Stimulated activated CD4-positive, alpha-beta T cell treated with anti-CD3 and anti-CD28 coated beads, Interleukin-1b, Interleukin-23, amount 100 ng/mL, for 48 hours (primary cell): ENCODE measurements around the gene UTP11.
"Not testable (repeated sequence)": the region's sequence is repeated elsewhere in the genome, so short reads cannot be mapped to it uniquely, and the experiment has no call there.

Experiments used
- DNase-seq: peaks from one replicate; pipeline ENCODE4 v3.0.0-alpha.2; 2020

UTP11 gene, protein sequence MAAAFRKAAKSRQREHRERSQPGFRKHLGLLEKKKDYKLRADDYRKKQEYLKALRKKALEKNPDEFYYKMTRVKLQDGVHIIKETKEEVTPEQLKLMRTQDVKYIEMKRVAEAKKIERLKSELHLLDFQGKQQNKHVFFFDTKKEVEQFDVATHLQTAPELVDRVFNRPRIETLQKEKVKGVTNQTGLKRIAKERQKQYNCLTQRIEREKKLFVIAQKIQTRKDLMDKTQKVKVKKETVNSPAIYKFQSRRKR

DNA sequence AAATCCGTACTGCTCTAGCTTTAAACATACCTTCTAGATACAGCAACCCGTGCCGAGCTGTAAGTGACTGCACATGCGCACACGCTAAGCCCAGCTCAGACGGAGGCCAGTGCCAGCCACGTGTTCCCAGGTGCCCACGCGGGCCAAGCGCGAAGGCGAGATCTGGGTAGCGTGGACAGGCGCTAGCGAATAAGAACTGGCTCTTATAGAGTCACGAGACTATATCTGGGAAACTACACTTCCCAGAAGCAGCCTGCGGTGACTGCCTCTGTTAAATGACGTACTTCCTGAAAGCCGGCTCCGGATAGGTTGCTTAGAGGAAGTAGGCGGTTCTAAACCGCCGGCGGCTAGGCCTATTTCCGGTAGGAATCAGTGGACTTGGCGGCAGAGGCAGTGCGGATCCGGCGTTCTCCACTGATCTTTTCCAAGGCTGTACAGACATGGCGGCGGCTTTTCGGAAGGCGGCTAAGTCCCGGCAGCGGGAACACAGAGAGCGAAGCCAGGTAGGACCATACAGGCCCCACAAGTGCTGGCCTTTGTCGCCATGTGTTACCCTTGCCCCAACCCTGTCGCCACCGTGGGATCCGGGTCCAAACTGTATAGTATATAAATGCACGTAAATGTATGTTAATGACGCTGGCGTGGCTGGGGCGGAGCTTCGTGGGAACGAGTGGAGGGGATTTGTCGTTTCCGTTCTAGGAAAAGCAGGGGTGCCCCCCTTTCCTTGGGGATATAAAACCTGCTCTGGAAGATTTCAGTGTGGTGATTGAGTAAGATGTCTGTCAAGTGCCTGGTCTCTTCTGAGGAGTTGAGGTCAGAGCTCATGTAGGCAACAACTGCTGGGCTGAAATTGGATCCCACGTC is at the start of gene UTP11:
Gene UTP11, plus strand, starts transcription at position 372 of the 864 bp plus-strand sequence. Its CDS starts 69 bp downstream, at position 441.
- DNase-seq, result peak; percentile 95

DNA sequence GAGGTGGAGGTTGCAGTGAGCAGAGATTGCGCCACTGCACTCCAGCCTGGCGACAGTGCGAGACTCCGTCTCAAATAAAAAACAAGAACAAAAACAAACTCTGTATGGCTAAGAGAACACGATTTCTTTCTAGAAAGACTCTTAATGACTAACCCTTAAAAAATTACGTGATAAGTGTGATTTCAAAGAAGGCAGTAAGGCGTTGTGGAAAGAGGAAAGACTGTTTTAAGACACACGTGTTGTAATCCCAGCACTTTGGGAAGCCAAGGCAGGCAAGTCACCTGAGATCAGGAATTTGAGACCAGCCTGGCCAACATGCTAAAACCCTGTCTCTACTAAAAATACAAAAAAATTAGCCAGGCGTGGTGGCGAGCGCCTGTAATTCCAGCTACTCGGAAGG is 48.4 kb upstream of the UTP11 start:
- DNase-seq, result not testable (repeated sequence)

DNA sequence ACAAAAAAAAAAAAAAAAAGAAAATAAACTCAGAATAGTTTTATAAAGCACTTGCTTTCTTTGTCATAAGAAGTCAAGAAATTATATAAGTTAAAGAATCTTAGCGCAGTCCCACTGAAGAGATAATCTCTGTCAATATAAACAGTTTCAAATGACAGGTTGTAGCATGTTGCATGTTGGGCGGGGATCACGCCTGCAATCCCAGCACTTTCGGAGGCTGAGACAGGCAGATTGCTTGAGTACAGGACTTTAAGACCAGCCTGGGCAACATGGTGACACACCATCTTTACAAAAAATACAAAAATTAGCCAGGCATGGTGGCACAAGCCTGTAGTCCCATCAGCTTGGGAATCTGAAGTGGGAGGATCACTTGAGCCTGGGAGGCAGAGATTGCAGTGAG is 47.2 kb upstream of the UTP11 start:
- DNase-seq, result no peak

DNA sequence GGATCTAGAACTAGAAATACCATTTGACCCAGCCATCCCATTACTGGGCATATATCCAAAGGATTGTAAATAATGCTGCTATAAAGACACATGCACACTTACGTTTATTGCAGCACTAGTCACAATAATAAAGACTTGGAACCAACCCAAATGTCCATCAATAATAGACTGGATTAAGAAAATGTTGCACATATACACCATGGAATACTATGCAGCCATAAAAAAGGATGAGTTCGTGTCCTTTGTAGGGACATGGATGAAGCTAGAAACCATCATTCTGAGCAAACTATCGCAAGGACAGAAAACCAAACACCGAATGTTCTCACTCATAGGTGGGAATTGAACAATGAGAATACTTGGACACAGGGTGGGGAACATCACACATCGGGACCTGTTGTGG is 38.9 kb upstream of the UTP11 start:
- DNase-seq, result not testable (repeated sequence)

DNA sequence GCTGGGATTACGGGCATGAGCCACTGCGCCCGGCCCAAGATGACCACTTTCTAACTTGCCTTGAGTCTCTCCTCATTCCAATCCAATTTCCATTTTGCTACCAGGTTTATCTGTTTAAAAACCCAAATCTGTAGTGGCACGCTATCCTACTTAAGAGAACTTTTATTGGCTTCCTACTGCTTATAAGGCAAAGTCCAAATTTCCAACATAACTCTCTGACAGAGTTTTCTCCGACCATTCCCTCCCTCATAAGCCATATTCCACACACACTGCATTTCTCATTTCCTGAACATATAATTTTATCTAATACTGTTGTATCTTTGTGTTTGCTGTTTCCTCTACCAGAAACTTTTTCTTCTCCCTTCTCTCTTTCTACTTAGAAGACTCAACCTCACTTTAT is 38.0 kb upstream of the UTP11 start:
- no peak for DNase-seq

DNA sequence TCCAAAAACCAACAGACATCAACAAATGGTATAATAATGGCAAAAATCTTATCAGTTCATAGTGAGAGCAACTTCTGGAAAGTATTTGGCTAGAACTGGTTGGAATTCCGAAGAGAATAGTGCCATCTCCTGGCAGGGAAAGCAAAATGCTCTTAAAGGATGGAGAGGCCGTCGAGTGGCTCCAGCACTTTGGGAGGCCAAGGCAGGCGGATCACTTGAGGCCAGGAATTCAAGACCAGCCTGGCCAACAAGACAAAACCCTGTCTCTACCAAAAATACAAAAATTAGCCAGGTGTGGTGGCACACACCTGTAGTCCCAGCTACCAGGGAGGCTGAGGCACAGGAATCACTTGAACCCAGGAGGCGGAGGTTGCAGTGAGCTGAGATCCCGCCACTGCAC is 37.5 kb upstream of the UTP11 start:
- DNase-seq, result not testable (repeated sequence)

DNA sequence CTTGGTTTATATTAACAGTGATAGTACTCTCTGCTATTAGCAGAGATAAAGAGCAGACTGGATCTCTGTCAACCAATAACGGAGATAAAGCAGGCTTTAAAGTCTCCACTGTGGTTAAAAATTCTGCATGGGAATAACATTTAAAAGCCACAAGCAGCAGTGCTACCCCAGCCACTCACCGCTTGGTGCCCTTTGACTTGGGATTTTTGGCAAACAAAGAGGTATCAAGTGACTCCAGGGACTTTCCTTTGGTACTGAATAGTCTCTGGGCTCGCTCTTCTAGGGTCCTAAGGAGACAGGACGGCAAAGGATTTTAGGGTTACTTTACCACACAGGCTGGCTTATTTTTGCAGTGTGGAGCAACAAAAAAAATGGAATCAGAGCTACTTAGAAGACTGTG is 34.0 kb upstream of the UTP11 start:
- no peak for DNase-seq

DNA sequence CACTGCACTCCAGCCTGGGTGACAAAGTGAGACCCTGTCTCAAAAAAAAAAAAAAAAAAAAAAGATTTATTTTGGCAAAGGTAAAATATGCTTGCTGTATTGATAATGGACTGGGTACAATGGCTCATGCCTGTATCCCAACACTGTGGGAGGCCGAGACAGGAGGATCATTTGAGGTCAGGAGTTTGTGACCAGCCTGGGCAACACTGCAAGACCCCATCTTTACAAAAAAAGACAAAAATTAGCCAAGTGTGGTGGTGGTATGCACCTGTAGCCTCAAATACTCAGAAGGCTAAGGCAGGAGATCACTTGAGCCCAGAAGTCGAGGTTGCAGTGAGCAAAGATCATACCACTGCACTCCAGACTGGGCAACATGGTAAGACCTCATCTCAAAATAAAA is 29.0 kb upstream of the UTP11 start:
- no peak for DNase-seq

DNA sequence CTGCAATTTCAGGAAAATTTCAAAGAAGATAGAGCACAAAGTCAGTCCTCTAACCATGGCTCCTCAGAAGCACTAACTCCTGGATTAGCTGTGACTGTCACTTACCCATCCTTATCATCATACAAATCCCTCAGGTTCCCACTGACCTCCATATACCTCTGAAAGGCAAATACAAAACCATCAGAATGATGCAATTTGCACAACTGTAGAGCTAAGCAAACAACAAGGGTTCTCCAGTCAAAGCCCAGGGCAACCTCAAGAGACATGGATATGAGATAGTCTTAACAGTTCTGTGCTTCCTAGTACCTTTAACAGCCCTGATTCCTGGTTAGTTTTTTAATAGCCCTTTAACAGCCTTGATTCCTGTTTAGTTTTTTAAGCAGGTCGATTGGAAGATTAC is 24.9 kb upstream of the UTP11 start:
- no peak for DNase-seq

DNA sequence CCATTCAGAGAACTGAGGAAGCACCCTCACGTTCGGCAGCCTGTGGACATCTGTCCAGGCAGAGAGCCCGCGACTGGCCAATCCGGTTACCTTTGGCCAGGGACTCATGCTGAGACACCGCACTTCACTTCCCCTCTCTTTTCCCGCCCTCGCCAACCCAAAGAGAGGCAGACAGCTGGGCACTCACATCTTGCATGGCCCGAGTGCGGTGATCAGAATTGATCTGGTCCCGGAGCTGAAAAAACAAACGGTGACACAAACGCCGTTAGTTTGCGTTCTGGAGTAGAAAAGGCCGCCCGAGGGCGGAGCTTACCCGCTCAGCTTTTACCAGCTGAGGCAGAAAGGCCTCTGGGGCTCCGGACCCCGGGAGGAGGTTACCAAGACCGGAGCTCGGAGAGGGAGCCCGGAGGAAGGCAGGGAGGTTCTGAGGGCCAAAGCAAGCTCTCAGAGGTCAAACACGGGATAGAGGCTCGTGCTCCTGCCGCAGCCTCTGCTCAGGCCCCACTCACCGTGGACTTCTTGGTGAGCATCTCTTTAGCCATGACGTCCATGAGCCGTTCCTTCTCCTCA is 23.1 kb upstream of the UTP11 start:
- no peak for DNase-seq

DNA sequence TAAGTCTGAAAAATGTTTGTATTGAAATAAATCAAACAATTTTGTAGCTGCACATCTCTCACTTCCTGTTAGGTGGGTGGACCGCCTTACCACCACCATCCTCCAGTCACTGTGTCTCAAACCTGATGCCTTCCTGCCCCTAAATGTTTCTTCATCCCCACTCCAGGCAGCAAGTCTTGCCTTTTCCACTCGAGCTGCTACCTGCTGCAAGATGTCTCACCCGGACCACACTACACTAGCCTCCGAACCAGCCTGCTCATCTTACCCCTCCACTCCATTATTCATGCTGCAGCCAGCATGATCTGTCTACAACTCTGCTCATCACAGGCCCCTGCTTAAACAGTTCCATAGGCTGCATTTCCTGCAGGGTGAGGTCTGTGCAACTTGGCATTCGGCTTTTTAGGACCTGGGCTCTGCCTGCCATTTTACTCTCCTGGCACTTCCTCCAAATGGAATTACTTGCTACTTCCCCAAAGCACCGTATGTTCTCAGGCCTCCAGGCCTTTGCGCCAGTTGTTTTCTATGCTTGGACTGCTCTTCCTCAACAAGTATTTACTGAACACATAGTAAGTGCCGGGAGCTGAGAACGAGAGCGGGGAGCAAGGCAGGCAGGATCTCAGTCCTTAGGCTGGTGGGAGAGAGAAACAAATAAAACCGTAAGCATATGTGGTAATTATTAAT is 17.5 kb upstream of the UTP11 start:
- no peak for DNase-seq

DNA sequence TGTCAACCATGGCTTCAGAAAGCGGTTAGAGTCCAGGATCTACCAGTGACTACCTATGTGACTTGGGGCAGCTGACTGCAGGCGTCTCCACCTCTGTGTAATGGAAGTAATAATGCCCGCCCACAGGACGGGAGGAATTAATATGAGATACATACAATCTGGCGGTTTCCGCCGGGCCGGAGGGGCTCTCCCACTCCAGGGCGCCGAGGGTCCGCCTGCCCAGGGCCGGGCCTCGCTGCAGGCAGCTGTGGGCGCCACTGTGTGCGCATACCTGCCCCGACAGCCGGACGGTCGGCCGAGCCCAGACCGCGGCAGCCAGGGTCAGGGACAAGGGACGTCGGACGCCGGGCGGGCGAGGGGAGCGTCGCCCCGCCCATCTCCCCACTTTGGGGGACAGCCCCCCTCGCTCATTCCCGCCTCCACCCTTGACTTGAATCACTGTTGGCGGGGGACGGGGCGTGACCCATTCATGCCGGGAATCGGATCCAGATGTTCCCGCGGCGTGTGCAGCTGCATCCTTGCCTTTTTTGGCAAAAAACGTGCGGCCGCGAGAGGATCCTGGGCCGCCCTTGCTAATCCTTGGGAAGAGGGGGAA is 16.7 kb upstream of the UTP11 start:
- no peak for DNase-seq

DNA sequence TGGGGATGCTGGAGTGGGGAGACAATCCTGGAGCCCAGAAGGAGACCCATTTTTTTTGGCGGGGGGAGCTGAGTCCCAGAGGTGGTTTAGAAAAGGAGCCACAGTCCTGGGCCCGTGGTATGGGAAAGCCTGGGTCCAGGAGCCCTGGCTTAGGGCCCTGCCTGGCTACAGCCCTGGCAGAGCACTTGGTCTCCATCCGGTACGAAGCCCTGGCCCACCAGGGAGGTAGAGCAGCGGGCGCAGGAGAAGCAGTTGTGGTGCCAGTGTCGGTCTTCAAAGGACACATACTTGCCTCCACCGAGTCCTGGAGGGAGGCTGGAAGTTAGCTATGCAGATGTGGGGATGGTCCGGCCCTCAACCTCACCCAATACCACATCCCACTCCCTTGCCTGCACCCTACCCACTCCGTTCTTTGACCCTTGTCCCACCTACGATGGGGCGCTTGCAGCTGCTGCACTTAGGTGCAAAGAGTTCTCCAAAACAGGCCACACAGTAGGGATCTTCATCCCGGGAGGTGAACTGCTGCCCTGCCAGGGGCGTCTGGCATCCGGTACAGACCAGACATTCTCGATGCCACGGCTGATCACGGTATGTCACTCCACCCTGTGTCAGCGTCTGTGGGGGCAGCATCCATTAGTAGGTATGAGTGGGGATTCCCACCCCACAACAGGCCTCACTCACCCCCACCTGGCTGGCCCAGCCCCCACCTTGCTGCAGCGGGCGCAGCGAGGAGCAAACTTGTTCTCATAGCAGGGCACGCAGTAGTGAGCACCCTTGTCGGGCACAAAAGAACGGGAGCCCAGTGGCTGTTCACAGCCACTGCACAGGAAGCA is 15.1 kb upstream of the UTP11 start:
- no peak for DNase-seq

DNA sequence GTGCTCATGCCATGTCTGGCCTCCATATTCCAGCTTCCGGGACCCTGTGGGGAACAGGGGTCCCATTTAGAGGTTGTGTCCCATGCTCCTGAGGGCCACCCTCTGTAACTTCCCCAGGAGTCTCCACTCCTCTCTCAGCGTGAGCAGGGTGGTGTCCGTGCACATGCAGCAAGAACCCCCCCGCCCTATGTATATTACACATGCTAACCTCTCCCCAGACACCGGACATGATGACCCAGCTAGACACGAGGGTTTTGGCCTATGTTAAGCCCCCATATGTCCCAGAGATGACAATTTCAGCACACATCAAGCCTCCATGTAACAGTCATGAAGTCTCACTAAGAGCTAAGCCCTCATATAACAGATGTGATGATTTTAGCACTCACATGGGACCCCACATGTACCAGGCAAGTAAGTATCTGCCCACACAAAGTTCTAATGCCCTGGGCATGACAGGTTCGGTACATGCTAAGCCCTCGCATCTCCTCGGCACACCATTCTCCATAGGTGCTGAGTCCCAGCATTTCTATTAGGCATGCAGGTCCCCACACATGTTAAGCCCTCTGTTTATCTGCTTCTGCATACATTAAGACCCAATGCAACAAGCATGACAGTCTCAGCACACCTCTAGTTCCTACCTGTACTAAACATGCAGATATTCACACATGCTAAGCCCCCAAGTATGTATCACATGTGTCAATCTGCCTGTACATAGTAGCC is 14.3 kb upstream of the UTP11 start:
- DNase-seq, result no peak

DNA sequence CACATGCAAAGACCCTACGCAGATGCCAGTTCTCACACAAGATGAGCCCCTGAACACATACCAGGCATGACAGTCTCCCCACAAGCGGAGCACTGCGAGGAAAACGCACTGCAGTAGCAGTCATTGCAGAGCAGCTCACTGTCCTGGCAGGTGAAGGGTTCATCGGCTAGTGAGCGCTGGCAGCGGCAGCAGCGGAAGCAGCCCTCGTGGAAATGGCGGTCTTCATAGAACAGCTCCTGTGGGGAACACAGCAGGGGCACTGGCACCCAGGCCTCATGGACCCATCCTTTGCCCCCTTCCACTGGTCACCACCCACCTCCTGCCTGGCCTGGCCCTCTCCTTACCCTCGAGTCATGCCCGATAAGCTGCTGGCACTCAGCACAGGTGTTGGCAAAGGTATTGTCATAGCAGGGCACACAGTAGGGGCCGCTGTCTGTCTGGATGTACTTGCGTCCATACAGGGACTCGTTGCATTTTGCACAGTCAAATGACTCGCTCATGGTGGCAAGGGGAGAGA is 13.6 kb upstream of the UTP11 start:
- DNase-seq, result no peak

DNA sequence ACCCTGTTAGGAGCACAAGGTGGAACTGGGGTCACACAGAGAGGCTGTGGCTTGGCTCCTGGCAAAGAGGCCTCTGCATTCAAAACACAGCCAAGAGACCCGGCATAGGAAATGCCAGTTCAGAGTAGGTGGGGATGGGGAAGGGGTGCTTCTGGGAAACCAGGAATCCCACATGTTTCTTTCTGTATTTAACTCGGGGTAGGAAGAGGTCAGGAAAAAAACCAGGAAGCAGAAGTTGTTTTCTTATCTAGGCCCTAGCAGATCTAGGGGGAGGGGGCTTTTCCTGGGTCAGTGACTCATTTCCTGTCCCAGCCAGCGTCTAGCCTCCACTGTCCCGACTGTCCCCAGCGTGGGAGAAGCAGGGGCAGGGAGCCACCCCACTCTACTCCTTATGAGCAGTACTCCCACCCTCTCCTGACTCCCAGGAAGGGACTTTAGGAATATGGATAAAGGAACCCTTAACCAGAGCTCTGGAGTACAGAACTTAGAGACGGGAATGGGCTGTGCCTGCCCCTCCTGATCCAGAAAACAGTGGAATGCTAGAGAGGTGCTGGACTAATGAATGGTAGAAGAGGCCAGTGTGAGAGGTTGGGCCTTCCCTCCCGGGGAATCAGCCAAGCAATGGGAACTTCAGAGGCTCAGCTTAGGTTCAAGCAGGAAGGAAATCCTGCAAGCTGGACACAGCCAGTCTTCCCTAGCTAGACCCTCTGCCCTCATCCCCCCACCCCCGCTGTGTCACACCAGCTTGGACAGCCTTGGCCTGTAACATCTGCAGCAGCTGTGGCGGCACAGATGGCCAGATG is 12.9 kb upstream of the UTP11 start:
- DNase-seq, result no peak

DNA sequence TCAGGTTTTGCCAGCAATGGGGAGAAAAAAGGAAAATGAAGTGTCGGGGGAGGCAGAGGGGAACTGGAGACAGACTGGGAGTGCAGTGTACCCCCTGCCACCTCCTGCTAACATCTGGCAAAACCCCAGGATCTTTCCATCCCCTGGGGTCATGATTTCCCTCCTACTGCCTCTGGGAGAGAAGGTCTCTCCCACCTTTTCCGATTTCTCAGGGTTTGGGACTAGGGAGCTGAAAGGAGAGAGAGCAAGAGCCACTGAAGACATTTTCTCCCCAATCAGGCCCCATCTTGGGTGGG is 12.4 kb upstream of the UTP11 start:
- no peak for DNase-seq

DNA sequence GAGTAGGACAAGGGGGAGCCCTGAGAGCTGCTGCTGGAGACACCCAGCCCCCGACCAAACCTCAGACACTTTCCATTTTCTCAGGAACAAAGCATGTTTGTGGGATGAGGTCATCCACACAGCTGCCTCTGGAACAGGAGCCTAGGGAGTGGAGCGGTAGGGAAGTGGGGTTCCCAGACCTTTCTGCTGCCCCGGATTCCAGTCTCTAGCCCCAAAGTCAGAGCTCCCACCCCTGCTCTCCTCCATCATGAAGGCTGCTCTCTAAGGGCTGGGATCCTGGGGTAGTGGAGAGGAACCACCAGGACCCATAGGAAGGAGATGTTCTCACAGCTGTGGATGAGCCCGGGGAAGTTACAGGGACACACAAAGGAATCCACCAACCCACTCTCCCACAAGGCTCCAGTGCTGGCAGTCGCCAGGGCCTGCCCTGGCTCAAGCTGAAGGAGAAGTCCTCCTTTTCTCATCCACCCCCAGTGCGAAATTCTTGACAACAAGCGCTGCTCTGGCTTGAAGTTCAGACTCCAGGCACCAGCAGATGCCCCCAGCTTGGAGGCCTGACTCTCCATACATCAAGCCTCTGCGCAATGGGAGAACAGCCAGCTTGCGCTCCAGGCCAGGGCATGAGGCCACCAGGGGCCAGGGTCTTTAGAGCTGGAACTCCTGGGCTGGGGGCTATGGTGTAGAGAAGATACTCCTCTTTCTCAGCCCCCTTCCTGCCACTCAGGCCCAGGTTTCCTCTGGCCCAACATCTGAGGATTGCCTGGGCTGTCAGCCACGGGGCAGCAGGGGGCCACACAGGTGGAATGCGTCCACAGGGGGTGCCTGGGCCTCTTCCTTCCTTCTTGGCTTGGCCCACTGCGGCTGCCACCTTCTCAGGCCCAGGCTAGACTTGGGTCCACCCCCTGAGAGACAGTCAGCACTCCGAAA is 11.7 kb upstream of the UTP11 start:
- no peak for DNase-seq
